Endometrial microvascular endothelial cells (primary cell): ENCODE results near the gene EI24. TPM values are rescaled to one million over a fixed set of nuclear protein-coding genes. Genes with fewer than 3 reads are reported as not detected.
"Not testable (repeated sequence)": the region's sequence is repeated elsewhere in the genome, so short reads cannot be mapped to it uniquely, and the experiment has no call there.

Experiments used
- in situ Hi-C: cut with HindIII; loops from 2 replicates; pipeline ENCODE4 v1.10.0; 2017; ENCODE audit warnings: low sequenced_read_pairs, low pct_unique_long_range_greater_than_20kb; ENCODE audit errors: inconsistent ontology term
- total RNA-seq: library from RNA; depleted of rRNA; stranded (reverse); fragments of >200 nt; gene quantifications from one replicate; pipeline ENCODE4 v1.2.3, GENCODE V29; 2015; ENCODE audit errors: inconsistent ontology term

Gene EI24
- total RNA-seq, 1 donor from 2014 or later, result 154 TPM

DNA sequence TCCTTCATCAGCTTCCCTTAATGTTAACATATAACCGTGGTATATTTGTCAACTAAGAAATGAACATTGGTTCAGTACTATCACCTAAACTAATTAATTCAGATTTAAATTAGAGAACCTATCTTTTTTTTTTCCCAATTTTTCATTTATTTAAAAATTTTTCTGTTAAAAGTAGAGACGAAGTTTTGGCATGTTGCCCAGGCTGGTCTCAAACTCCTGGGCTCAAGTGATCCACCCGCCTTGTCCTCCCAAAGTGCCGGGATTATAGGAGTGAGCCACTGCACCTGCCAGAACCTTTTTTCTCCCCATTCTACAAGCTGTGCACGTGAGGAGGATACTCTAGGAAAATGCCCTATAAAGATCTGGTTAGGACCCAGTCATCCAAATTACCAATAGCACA is 3.6 kb downstream of the EI24 start:
- in situ Hi-C loops, result no loop called here

GRCh38 chr11:125577181-125577580 is 7.9 kb downstream of the EI24 start:
- in situ Hi-C loops, result not testable (repeated sequence)

DNA sequence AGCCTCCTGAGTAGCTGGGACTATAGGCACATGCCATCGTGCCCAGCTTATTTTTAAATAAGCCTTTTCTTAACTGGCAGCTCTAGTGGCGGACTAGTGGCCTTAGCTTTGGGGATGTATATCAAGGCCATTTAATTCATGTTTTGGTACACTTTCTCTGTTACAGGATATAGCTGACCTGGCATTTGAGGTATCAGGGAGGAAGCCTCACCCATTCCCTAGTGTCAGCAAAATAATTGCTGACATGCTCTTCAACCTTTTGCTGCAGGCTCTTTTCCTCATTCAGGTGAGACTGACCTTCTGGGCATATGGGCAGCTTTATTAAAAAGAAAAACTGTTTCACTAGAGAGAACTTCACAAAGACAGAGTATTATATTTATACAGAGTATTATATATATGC is 9.5 kb downstream of the EI24 start:
- in situ Hi-C loops, result no loop called here

DNA sequence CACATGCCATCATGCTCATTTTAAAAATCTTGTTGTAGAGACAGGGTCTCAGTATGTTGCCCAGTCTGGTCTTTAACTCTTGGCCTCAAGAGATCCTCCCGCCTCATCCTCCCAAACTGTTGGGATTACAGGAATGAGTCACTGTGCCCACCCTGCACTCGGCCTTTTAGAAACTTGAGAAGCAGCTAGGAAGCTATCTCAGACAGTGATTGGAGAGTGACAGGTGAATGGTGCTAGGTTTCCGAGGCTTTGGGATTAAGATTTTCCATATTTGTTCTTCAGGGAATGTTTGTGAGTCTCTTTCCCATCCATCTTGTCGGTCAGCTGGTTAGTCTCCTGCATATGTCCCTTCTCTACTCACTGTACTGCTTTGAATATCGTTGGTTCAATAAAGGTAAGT is 10.5 kb downstream of the EI24 start:
- in situ Hi-C loops, result no loop called here

- in situ Hi-C loops, result no loop called here
Measured at GRCh38 chr11:125583496-125583895, 14.2 kb downstream of the EI24 start.

- in situ Hi-C loops, result no loop called here
Measured at GRCh38 chr11:125585487-125585886, 16.2 kb downstream of the EI24 start.

- in situ Hi-C loops, result no loop called here
Measured at GRCh38 chr11:125586623-125587022, 17.3 kb downstream of the EI24 start.

DNA sequence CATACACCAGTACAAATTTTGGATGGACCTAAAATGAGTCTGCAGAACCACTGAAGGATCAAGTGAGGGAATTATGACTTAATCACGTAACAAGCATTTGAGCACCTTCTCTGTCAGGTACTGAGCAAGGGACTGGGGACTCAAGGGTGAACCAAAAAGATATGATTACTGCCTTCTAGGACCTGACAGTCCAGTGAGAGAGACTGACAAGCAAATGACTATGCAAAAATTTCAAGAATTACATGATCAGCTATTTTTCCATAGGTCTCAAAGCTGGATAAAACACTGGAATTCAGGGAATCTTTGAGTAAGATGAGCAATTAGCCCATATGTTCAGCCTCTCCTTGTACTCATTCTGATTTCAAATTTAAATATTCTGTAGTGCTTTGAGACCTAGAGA is 18.2 kb downstream of the EI24 start:
- in situ Hi-C loops, result no loop called here

DNA sequence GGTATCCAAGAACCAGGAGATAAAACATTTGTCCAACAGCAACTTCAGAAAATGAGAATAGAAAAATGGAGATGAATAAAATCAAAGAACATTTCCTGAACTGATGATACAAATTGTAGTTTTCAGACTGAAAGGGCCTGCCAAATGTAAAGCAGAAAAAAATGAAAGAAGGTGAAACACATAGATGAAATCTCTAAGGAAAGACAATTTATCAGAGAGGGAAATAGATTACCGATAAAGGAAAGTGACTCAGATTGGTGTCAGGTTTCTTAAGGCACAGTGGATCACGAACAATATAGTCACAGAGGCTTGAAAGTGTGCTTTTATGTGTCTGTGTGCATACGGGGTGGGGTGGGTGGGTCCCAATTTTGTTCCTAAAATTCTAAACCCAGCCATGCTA is 19.2 kb downstream of the EI24 start:
- in situ Hi-C loops, result no loop called here

DNA sequence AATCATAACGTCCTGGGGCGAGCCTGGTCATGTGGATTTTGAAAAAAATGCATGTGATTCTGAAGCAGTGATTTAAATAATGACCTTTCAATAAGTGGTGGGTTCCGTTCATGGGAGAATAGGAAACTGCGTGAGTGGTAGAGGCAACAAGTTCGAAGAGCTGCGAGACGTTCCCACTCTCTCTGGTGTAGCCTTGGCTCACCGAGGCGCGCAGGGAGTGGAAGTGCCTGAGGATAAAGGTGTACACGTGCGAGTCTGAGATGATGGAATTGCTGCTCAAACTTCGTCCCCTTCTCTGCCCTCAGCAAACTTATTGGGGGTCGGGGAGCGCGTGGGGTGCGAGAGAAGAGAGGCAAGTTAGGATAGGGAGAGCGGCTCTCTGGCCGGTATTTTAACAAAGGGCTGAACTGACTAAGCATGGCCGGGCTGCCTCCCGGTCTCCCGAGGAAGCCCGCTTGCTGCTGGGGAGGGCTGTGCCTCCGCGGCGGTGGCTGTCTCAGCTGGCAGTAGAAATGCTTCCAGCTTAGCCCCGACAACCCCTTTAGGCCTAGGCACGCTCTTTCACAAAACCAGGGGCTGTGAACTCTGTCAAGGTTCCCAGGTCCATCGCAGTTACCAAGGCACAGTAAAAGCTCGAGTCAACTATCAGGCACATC is 22.5 kb downstream of the EI24 start:
- in situ Hi-C loops, result no loop called here

DNA sequence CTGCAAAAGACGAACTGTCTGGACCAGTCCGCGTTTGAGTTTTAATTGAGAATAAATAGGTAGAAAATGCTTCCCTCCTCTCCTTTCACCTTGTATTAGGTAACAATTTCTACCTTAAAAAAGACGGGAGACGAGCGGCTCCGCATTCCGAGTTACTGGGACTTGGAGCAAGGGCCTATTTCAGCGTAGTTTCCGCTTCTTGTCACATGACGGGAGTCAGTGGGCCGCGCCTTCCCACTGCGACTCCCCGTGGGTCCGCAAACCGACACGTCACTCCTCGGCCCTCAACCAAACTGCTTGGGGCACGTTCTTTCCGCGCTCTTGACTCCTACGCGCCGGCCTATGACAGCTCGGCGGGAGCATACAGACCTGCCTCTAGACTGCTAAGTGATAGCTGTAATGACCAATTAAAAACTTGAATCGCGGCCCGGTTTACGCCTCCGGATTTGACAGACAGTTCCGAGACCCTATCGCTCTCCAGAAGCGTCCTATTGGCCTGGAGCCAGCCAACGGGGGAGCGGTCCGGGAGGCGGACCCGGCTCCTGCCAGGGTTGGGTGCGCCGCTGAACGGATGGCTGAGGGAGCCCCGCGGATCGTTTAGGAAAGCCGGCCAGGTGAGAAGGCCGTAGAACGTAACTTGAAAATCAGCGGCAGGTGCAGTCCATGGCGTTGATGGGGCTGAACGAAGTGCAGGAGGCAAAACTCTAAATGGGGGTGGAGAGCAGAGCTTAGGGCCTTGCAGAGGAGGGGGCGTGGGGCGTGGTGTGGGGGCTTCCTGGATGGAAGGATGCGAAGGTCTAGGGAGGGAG is 23.2 kb downstream of the EI24 start, which contains the start of gene STT3A:
STT3A (plus strand) TSS at position 548 of the 809 bp plus-strand sequence. CDS start 3,064 bp downstream, outside the sequence.
- in situ Hi-C loops, result no loop called here

- in situ Hi-C loops, result no loop called here
Measured at GRCh38 chr11:125593114-125593820, 24.0 kb downstream of the EI24 start.

GRCh38 chr11:125594958-125595357 is 25.7 kb downstream of the EI24 start:
- in situ Hi-C loops, result no loop called here

DNA sequence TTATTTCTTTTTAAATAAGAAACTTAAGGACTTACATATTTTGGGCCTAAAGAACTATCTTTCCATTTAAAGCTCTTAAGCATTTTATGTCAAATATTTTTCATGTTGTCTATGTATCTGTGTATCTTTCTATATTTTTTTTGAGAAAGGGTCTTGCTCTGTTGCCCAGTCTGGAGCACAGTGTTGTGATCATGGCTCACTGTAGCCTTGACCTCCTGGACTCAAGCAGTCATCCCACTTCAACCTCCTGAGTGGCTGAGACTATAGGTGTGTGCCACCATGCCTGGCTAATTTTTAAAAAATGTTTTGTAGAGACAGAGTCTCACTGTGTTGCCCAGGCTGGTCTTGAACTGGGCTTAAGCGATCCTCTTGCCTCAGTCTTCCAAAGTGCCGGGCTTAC is 31.4 kb downstream of the EI24 start:
- in situ Hi-C loops, result no loop called here

DNA sequence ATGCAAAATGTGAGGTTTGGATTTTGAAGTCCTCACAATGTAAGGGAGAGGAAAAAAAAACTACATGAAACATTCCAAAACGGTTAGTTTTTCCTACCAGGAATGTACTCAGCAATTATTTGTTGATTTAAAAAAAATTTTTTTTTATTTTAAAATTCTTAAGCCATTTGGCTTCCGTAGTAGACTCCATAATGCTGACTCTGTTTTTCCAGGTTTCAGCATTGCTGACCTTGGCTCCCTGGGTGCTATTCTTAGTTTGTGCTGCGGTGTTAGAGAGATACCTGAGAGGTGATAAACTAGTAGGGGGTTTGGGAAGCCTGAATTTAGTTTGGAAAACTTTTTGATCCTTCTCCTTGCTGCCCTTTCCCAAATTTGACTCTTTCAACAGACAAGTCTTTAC is 33.9 kb downstream of the EI24 start:
- in situ Hi-C loops, result no loop called here

DNA sequence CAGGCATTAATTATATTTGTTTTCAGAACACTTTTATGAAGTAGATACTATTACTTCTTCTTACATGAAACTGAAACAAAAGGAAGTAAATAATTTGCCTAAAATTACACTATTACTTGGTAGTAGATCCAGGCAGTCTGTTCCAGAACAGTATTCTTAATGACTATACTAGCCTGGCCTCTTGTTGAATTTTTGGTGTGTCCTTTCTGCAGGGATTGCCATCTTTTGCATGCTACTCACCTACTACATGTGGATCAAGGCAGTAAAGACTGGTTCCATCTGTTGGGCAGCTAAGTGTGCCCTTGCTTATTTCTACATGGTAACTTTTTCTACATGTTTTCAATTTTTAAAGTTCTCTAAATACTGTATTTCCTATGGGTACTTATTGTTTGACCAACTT is 36.1 kb downstream of the EI24 start:
- in situ Hi-C loops, result no loop called here

DNA sequence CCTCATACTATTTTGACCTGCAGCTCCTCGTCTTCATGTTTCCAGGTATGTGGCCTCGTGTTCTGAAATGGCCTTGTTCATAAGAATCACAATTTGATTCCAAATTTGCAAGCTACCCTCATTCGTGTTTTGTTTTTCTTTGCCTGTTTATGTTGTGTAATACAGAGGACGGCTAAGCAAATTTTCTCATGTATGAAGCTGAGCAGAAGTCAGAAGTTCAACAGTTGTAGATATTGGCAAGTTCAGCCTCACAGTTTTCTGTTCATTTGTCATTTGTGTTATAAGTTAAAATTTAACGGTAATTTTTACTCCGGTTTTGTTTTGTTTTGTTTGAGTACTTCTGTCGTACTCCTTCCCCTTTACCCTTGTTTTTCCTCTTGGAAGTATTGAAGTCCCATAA is 40.3 kb downstream of the EI24 start:
- in situ Hi-C loops, result no loop called here

DNA sequence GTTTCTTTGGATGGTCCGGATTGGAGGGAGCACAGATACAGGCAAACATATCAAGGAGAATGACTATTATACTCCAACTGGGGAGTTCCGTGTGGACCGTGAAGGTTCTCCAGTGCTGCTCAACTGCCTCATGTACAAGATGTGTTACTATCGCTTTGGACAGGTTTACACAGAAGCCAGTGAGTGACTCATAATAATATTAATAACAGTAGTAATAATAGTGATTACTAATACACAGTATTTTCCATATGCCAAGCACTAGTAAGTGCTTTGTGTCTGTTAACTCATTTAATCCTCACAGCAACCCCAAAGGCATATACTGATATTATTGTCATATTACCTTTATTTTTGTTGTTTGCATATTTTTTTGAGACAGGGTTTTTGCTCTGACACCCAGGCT is 49.1 kb downstream of the EI24 start:
- in situ Hi-C loops, result no loop called here

GRCh38 chr11:125621995-125622394 is 52.7 kb downstream of the EI24 start:
- in situ Hi-C loops, result no loop called here

GRCh38 chr11:125623064-125623463 is 53.8 kb downstream of the EI24 start:
- in situ Hi-C loops, result no loop called here
